Natural killer cell (primary cell): ENCODE results near the gene ATF7. TPM values are rescaled to one million over a fixed set of nuclear protein-coding genes. Genes with fewer than 3 reads are reported as not detected.

ENCODE experiments used
- ATAC-seq, 3 donors: fragments of 150-1000 bp in 2 of 3; fragments of 200-7000 bp in 1 of 3; cut with Tn5 transposase; 1 replicate in 1 of 3; 2 replicates in 2 of 3; pipeline ENCODE4 v1.10.0; 2021; ENCODE audit warnings: mild to moderate bottlenecking in 2 of 3, moderate library complexity in 2 of 3
- DNase-seq, 2 donors: peaks; one replicate each; pipeline versions ENCODE4 v3.0.0 to v3.0.0-alpha.2; 2013 to 2021; ENCODE audit warnings: mixed read lengths in 1 of 2
- H3K27ac ChIP-seq: one replicate; pipeline ENCODE4 v1.5.1; 2013; ENCODE audit warnings: mild to moderate bottlenecking, low read length
- H3K27me3 ChIP-seq: one replicate; pipeline ENCODE4 v1.6.1; 2013; ENCODE audit warnings: low read length; ENCODE audit not compliant: control insufficient read depth, insufficient read depth
- H3K36me3 ChIP-seq: one replicate; pipeline ENCODE4 v1.6.1; 2013; ENCODE audit warnings: low read length; ENCODE audit not compliant: control insufficient read depth, insufficient read depth
- H3K4me1 ChIP-seq: one replicate; pipeline ENCODE4 v1.6.1; 2013; ENCODE audit warnings: low read length; ENCODE audit not compliant: control insufficient read depth, insufficient read depth
- H3K4me3 ChIP-seq: one replicate; pipeline ENCODE4 v1.5.1; 2013; ENCODE audit warnings: low read length
- H3K9me3 ChIP-seq: one replicate; pipeline ENCODE4 v1.6.1; 2013; ENCODE audit warnings: low read length; ENCODE audit not compliant: control insufficient read depth, insufficient read depth
- H3K27ac Mint-ChIP-seq, 2 donors: one replicate each; pipeline ENCODE4 v1.8.0; 2022; ENCODE audit warnings: mild to moderate bottlenecking in 2 of 2, mixed read lengths in 2 of 2, moderate library complexity in 1 of 2
- H3K27me3 Mint-ChIP-seq, 2 donors: one replicate each; pipeline ENCODE4 v1.8.0; 2022; ENCODE audit warnings: low read depth in 2 of 2, mixed read lengths in 2 of 2
- H3K36me3 Mint-ChIP-seq: one replicate; pipeline ENCODE4 v1.8.0; 2022; ENCODE audit warnings: mixed read lengths
- H3K4me1 Mint-ChIP-seq, 2 donors: one replicate each; pipeline ENCODE4 v1.8.0; 2022; ENCODE audit warnings: mixed read lengths in 2 of 2
- H3K4me3 Mint-ChIP-seq: one replicate; pipeline ENCODE4 v1.8.0; 2022; ENCODE audit warnings: mild to moderate bottlenecking, moderate library complexity, mixed read lengths
- H3K9me3 Mint-ChIP-seq, 2 donors: one replicate each; pipeline ENCODE4 v1.8.0; 2022; ENCODE audit warnings: mixed read lengths in 2 of 2
- WGBS: methylation state at CpG from one replicate; pipeline ENCODE4 v1.1.7; 2013; ENCODE audit warnings: missing lambda C conversion rate; ENCODE audit not compliant: insufficient coverage; 5-methylcytosine and 5-hydroxymethylcytosine counted together
- intact Hi-C: fragments of 100-400 bp; cut with micrococcal nuclease; formaldehyde crosslinking; loops from one replicate; pipeline ENCODE4 v1.14.2; 2022
- total RNA-seq, 4 donors: library from RNA; stranded (reverse); fragments of 120-200 nt in 1 of 4; gene quantifications; one replicate each; pipeline versions ENCODE4 v1.2.3 to v1.2.4, GENCODE V29; 2013 to 2022
- TF ChIP-seq, protein P1 (sequence below): fragments of 200-600 bp; IDR thresholded peaks from one replicate; pipeline ENCODE4 v1.8.0; 2022; ENCODE audit warnings: antibody characterized with exemption

Gene ATF7
- total RNA-seq, 3 donors from 2014 or later (not counting 1 experiment from before 2014, with no cell fraction given): 32.3 to 42.3 (median 34.9) TPM

DNA sequence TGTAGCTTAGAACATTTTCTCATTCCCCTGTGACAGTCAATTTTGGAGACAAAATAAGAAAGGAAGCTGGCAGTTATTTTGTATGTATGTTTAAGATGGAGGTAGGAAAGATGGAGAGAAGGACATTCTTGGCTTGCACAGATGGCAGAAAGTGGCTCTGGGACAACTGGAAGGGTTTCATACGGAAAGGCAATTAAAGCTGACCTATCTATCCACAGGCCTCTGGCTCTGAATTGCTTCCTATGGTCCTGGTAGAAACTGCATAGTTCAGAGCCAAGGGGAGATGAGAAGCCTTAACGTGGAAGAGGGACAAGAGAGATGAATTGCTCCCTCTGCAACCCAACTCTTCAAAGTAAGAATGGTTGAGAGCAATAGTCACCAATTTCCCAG, 110.9 kb downstream of the ATF7 start:
- no peak overlapping the region for H3K27ac Mint-ChIP-seq
- no peaks in the 10 kb centered on the region for H3K9me3 Mint-ChIP-seq
- no peaks in the 10 kb centered on the region for H3K9me3 ChIP-seq
- ATAC-seq: no peak
- DNase-seq: no peak
- H3K27me3 Mint-ChIP-seq: no peaks in the 10 kb centered on the region
- H3K27ac ChIP-seq: no peak overlapping the region
- H3K4me3 ChIP-seq: no peak overlapping the region
- no peaks in the 10 kb centered on the region for H3K27me3 ChIP-seq
- 94% methylated on average over 2 of the region's 2 CpGs for WGBS
- intact Hi-C loops: no loop called here
- peaks cover 0 to 5% of the 10 kb centered on the region in 2 donors for H3K4me1 Mint-ChIP-seq
- TF ChIP-seq, protein P1, sequence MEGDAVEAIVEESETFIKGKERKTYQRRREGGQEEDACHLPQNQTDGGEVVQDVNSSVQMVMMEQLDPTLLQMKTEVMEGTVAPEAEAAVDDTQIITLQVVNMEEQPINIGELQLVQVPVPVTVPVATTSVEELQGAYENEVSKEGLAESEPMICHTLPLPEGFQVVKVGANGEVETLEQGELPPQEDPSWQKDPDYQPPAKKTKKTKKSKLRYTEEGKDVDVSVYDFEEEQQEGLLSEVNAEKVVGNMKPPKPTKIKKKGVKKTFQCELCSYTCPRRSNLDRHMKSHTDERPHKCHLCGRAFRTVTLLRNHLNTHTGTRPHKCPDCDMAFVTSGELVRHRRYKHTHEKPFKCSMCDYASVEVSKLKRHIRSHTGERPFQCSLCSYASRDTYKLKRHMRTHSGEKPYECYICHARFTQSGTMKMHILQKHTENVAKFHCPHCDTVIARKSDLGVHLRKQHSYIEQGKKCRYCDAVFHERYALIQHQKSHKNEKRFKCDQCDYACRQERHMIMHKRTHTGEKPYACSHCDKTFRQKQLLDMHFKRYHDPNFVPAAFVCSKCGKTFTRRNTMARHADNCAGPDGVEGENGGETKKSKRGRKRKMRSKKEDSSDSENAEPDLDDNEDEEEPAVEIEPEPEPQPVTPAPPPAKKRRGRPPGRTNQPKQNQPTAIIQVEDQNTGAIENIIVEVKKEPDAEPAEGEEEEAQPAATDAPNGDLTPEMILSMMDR: no peak
- no peak overlapping the region for H3K4me3 Mint-ChIP-seq
- H3K4me1 ChIP-seq: no peaks in the 10 kb centered on the region
- peaks cover 76% of the 10 kb centered on the region for H3K36me3 ChIP-seq
- H3K36me3 Mint-ChIP-seq: peaks cover 20% of the 10 kb centered on the region

- H3K4me1 Mint-ChIP-seq: peaks cover 0 to 5% of the 10 kb centered on the region in 2 donors
Measured at GRCh38 chr12:53514628-53515290, 111.4 kb downstream of the ATF7 start.

DNA sequence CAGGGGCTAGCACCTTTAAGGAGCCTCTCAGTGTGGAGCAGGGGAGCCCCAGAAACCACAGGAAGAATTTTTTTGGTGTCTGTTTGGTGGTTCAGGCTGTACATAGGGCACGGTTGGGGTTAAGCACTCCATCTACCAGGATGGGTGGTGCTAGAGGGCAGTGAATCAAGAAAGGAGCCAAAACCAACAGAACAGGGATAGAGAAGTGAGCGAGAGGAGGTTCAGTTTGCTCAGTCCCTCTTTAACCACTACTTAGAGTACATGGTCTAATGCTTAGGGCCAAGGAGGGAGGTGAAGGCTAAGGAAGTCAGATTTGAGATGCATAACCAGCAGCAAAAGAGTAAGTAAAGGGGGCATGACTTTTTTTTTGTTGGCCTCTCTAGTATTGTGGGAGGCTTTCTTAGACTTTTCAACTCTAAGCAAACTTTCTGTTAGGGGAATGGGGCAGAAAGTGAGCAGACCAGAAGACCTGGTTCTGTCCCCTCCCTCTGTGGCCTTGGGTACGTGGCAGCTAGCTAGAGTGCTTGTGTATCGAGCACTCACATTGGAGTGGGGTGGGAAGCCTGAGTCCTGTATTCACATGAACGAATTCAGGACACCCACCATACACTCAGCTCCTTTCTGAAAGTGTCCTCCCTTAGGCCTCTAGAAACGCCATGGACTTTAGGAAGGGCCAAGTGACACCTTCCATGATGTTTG, 112.3 kb downstream of the ATF7 start:
- Mint-ChIP-seq H3K27ac (no peak overlapping the region), H3K9me3 (no peaks in the 10 kb centered on the region), H3K4me3 (no peak overlapping the region), H3K4me1 (peaks cover under 1 to 6% of the 10 kb centered on the region in 2 donors), H3K27me3 (no peaks in the 10 kb centered on the region), H3K36me3 (peaks cover 17% of the 10 kb centered on the region)
- Histone ChIP-seq H3K27me3 (no peaks in the 10 kb centered on the region), H3K4me3 (no peak overlapping the region), H3K27ac (no peak overlapping the region), H3K4me1 (peaks cover 1% of the 10 kb centered on the region), H3K36me3 (peaks cover 68% of the 10 kb centered on the region), H3K9me3 (no peaks in the 10 kb centered on the region)
- no peak for ATAC-seq
- intact Hi-C loops: no loop called here
- TF ChIP-seq, protein P1: no peak
- no peak for DNase-seq
- 69% methylated on average over 2 of the region's 6 CpGs for whole genome bisulfite sequencing

More at GRCh38 chr12:53514628-53515290, 111.4 kb downstream of the ATF7 start:
- peaks cover 74% of the 10 kb centered on the region for H3K36me3 ChIP-seq
- DNase-seq (no peak), ATAC-seq (no peak)
- no peaks in the 10 kb centered on the region for H3K4me1 ChIP-seq
- no peaks in the 10 kb centered on the region for H3K27me3 ChIP-seq
- Mint-ChIP-seq H3K27me3 (no peaks in the 10 kb centered on the region), H3K36me3 (peaks cover 17% of the 10 kb centered on the region), H3K9me3 (no peaks in the 10 kb centered on the region), H3K4me3 (no peak overlapping the region), H3K27ac (no peak overlapping the region)
- TF ChIP-seq, protein P1: no peak
- WGBS: 87% methylated on average over 4 of the region's 6 CpGs
- H3K4me3 ChIP-seq: no peak overlapping the region
- no peaks in the 10 kb centered on the region for H3K9me3 ChIP-seq
- intact Hi-C loops: no loop called here
- H3K27ac ChIP-seq: no peak overlapping the region
